Right lobe of liver (tissue), 6 donors: ENCODE results near the gene SORD. TPM values are rescaled to one million over a fixed set of nuclear protein-coding genes. Genes with fewer than 3 reads are reported as not detected.

ENCODE experiments used
- ATAC-seq, 4 donors: fragments of 200-7000 bp; cut with Tn5 transposase; one replicate each; pipeline ENCODE4 v1.9.1; 2020; ENCODE audit warnings: mild to moderate bottlenecking in 4 of 4, moderate library complexity in 4 of 4
- DNase-seq, 3 donors: peaks; one replicate each; pipeline ENCODE4 v3.0.0-alpha.2; 2020
- H3K27ac ChIP-seq, 3 donors: fragments of 200-600 bp; one replicate each; pipeline ENCODE4 v1.8.0; 2022
- H3K27me3 ChIP-seq, 2 donors: fragments of 200-600 bp; one replicate each; pipeline ENCODE4 v1.8.0; 2022
- H3K36me3 ChIP-seq, 4 donors: fragments of 200-600 bp; sonication (generic) in 1 of 4; one replicate each; pipeline versions ENCODE4 v1.5.1 to v1.8.0; 2017 to 2022; ENCODE audit warnings: control low read depth in 1 of 4
- H3K4me1 ChIP-seq, 4 donors: fragments of 200-600 bp; sonication (generic) in 1 of 4; one replicate each; pipeline versions ENCODE4 v1.5.1 to v1.8.0; 2017 to 2022; ENCODE audit warnings: control low read depth in 1 of 4
- H3K4me3 ChIP-seq, 3 donors: fragments of 200-600 bp; one replicate each; pipeline ENCODE4 v1.8.0; 2022
- H3K9me3 ChIP-seq, 4 donors: fragments of 200-600 bp; sonication (generic) in 1 of 4; one replicate each; pipeline versions ENCODE4 v1.5.1 to v1.8.0; 2017 to 2022; ENCODE audit warnings: control low read depth in 1 of 4
- POLR2A ChIP-seq: fragments of 450-650 bp; IDR thresholded peaks from one replicate; pipeline ENCODE4 v1.6.1; 2017; ENCODE audit warnings: antibody characterized with exemption, mild to moderate bottlenecking
- WGBS: methylation state at CpG from one replicate; pipeline ENCODE4 v1.1.6; 2018; ENCODE audit warnings: low coverage, low lambda C conversion rate; ENCODE audit not compliant: insufficient coverage; ENCODE audit errors: missing lambda C conversion rate; 5-methylcytosine and 5-hydroxymethylcytosine counted together
- intact Hi-C, 2 donors: fragments of 100-400 bp; cut with DNase I; formaldehyde crosslinking; loops; one replicate each; pipeline versions ENCODE4 v1.11.2 to v1.14.1; 2022
- total RNA-seq, 6 experiments: library from RNA; depleted of rRNA in 2 of 6; stranded (reverse); fragments of >200 nt in 2 of 6; fragmentation: NEBNext Ultra II Directional in 3 of 6; extraction: Animal tissue kit (Norgen Biotek cat#: 25700) in 3 of 6; gene quantifications; one replicate each; pipeline versions ENCODE4 v1.1.0 to v1.2.4, GENCODE V29; 2016 to 2023
- TF ChIP-seq, protein P1 (sequence below), 4 donors: fragments of 200-600 bp in 3 of 4; fragments of 450-650 bp in 1 of 4; IDR thresholded peaks; one replicate each; pipeline versions ENCODE4 v1.5.1 to v1.8.0; 2016 to 2022; ENCODE audit warnings: antibody characterized with exemption in 4 of 4, mild to moderate bottlenecking in 2 of 4
- donor health status: DM: no; HTN: yes; CAD: no.
- donor health status: DM: no; HTN: no; CAD: no.
- donor health status: DM: no; HTN: no; CAD: no.
- donor health status: DM: no; HTN: yes; CAD: no.
- donor health status: DM: no; HTN: yes; CAD: no.

The SORD gene
- total RNA-seq, 6 experiments from 2014 or later = 87.1 to 380 (median 236) TPM

DNA sequence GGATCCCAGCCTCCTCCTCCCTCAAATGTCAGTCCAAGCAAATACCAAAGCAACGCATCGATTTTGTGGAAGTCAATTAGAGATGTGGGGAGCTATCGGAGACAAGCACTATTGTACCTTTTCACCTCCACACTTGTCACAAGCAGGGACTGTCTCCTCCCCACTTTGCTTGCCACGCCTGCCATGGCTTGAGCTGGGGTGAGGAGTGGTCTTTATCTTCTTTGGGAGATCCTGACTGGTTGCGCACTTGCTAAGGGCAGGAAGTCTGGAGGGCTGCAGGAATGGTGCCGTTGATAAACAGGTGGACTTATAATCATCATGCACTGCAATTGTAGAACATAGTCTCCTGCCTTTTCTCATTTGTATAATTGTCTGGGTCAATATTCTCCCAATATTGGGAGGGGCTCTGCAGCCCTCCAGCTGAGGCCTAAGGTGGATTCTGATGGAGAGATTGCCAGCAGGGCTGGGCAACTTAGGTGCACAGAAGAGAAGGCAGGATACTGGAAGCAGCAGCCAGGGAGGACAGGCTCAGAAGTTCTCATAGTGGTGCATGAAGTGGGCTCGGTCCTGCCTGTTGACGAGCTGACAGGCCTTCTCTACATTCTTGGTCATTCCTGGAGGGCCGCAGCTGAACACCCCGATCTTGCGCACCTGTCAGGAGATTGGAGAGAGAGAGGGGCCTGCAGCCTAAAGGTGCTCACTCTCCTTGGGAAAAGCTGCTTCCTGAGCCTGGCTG lies 70.8 kb downstream of the SORD start:
- no peak for TF ChIP-seq POLR2A
- TF ChIP-seq, protein P1, sequence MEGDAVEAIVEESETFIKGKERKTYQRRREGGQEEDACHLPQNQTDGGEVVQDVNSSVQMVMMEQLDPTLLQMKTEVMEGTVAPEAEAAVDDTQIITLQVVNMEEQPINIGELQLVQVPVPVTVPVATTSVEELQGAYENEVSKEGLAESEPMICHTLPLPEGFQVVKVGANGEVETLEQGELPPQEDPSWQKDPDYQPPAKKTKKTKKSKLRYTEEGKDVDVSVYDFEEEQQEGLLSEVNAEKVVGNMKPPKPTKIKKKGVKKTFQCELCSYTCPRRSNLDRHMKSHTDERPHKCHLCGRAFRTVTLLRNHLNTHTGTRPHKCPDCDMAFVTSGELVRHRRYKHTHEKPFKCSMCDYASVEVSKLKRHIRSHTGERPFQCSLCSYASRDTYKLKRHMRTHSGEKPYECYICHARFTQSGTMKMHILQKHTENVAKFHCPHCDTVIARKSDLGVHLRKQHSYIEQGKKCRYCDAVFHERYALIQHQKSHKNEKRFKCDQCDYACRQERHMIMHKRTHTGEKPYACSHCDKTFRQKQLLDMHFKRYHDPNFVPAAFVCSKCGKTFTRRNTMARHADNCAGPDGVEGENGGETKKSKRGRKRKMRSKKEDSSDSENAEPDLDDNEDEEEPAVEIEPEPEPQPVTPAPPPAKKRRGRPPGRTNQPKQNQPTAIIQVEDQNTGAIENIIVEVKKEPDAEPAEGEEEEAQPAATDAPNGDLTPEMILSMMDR (IDR thresholded peaks at IDR 0.05) = no peak
- intact Hi-C loops = no loop called here
- H3K36me3 ChIP-seq = no peaks in the 10 kb centered on the region
- no peaks in the 10 kb centered on the region for H3K9me3 ChIP-seq
- H3K4me3 ChIP-seq = no peak overlapping the region
- DNase-seq (no peak), ATAC-seq (no peak)
- WGBS = 81% methylated on average over 6 of the region's 11 CpGs
- H3K27me3 ChIP-seq = no peaks in the 10 kb centered on the region
- H3K4me1 ChIP-seq = no peaks in the 10 kb centered on the region
- no peak overlapping the region for H3K27ac ChIP-seq

DNA sequence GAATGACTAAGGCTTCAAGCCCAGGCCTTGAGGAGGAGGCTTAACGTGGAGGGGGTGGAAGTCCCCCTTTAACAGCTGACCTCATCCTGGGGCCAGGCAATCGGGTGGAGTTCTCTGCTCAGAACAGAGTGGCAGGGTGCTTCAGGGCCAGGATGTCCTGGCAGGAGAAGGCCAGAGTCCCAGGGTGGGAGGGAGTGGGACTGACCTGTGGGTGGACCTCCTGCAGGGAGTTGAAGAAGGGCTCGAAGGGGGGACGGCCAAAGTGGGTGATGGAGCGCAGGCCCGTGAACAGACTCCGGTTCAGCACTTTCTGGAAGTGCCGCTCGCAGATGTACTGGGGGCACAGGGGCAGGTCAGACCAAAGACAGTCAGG lies 71.3 kb downstream of the SORD start:
- Histone ChIP-seq H3K27ac (no peak overlapping the region), H3K4me3 (no peak overlapping the region), H3K4me1 (no peaks in the 10 kb centered on the region), H3K9me3 (no peaks in the 10 kb centered on the region), H3K36me3 (no peaks in the 10 kb centered on the region), H3K27me3 (no peaks in the 10 kb centered on the region)
- TF ChIP-seq, protein P1 (IDR thresholded peaks at IDR 0.05) = no peak
- no peak for TF ChIP-seq POLR2A
- intact Hi-C loops = no loop called here
- no peak for DNase-seq
- no peak for ATAC-seq
- WGBS = 79% methylated on average over 5 of the region's 9 CpGs

DNA sequence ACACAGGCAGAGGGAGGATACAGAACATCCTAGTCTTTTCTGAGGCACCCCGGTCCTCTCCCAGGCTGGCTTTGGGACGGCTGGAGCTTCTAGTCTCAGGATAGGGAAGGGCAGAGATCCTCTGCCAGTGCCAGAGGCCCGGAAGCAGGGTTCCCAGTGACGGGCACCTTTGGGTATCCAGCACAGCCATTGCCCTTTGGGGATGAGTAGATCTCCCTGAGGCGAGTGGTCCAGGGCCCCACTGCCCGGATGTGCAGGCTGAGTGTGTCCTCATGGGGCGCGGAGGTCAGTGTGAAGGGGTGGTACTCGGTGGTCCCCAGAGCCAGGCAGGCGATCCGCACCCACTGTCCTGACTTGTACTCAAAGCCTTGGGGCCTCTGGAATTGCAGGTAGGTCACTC lies 72.7 kb downstream of the SORD start:
- ATAC-seq (no peak), DNase-seq (no peak)
- Histone ChIP-seq H3K27me3 (no peaks in the 10 kb centered on the region), H3K27ac (no peak overlapping the region), H3K36me3 (no peaks in the 10 kb centered on the region), H3K9me3 (no peaks in the 10 kb centered on the region), H3K4me3 (no peak overlapping the region), H3K4me1 (no peaks in the 10 kb centered on the region)
- intact Hi-C loops = no loop called here
- TF ChIP-seq POLR2A = no peak
- TF ChIP-seq, protein P1 (IDR thresholded peaks at IDR 0.05) = no peak
- WGBS = 80% methylated on average over 2 of the region's 11 CpGs

DNA sequence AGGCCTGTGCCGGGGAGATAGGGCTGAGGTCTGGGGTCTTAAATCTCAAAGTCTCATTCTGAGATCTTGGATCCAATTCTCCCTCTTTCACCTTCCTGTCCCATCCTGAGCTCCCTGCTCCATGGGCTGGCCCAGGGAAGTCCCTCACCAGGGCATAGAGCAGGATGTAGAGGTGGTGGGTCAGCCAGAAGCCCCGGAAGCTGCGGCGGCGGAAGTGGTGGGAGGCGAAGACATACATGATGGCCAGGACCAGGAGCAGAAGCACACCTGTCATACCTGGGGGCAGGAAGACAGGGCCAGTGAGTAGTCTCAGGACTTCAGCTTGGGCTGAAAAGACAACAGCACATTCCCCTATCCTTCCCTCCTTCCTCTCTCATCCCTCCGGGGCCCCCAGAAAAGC lies 74.5 kb downstream of the SORD start:
- 100% methylated on average over 1 of the region's 7 CpGs for WGBS
- no peak for ATAC-seq

More for the DNA sequence above, 74.5 kb downstream of the SORD start:
- H3K36me3 ChIP-seq = no peaks in the 10 kb centered on the region
- no peak for DNase-seq
- intact Hi-C loops = no loop called here
- H3K4me3 ChIP-seq = no peak overlapping the region
- TF ChIP-seq POLR2A = no peak
- TF ChIP-seq, protein P1 (IDR thresholded peaks at IDR 0.05) = no peak
- no peaks in the 10 kb centered on the region for H3K4me1 ChIP-seq
- H3K27ac ChIP-seq = no peak overlapping the region
- H3K27me3 ChIP-seq = no peaks in the 10 kb centered on the region
- no peaks in the 10 kb centered on the region for H3K9me3 ChIP-seq
